ENCODE measurements around the gene LYPD6B.

GRCh38 chr2:149213764-149214493 is 175.4 kb downstream of the LYPD6B start:
- TF ChIP-seq, protein P1, sequence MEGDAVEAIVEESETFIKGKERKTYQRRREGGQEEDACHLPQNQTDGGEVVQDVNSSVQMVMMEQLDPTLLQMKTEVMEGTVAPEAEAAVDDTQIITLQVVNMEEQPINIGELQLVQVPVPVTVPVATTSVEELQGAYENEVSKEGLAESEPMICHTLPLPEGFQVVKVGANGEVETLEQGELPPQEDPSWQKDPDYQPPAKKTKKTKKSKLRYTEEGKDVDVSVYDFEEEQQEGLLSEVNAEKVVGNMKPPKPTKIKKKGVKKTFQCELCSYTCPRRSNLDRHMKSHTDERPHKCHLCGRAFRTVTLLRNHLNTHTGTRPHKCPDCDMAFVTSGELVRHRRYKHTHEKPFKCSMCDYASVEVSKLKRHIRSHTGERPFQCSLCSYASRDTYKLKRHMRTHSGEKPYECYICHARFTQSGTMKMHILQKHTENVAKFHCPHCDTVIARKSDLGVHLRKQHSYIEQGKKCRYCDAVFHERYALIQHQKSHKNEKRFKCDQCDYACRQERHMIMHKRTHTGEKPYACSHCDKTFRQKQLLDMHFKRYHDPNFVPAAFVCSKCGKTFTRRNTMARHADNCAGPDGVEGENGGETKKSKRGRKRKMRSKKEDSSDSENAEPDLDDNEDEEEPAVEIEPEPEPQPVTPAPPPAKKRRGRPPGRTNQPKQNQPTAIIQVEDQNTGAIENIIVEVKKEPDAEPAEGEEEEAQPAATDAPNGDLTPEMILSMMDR (IDR thresholded peaks at IDR 0.05): no peak
- TF ChIP-seq POLR2A (IDR thresholded peaks at IDR 0.05): no peak

Measured in body of pancreas (tissue), 4 donors.